Liver (tissue), 9 donors: ENCODE measurements around the gene CECR2. TPM values are rescaled to one million over a fixed set of nuclear protein-coding genes. Genes with fewer than 3 reads are reported as not detected.

Experiments used
- DNase-seq: peaks from one replicate; pipeline ENCODE4 v3.0.0-alpha.2; 2017; ENCODE audit warnings: low spot score
- H3K27ac ChIP-seq, 2 donors: one replicate each; pipeline ENCODE4 v1.7.0; 2013; ENCODE audit warnings: inconsistent platforms in 2 of 2, low read length in 2 of 2, control low read depth in 1 of 2, low read depth in 1 of 2, mild to moderate bottlenecking in 1 of 2
- H3K27me3 ChIP-seq, 4 donors: one replicate each; pipeline versions ENCODE4 v1.6.1 to v1.7.0; 2013; ENCODE audit warnings: low read length in 3 of 4, inconsistent platforms in 1 of 4, mild to moderate bottlenecking in 1 of 4, moderate library complexity in 1 of 4; ENCODE audit not compliant: control insufficient read depth in 4 of 4, insufficient read depth in 4 of 4
- H3K36me3 ChIP-seq, 4 donors: one replicate each; pipeline versions ENCODE4 v1.6.1 to v1.7.0; 2013; ENCODE audit warnings: low read length in 3 of 4, mild to moderate bottlenecking in 3 of 4, low read depth in 1 of 4, moderate library complexity in 1 of 4; ENCODE audit not compliant: control insufficient read depth in 4 of 4, insufficient read depth in 3 of 4
- H3K4me1 ChIP-seq, 4 donors: one replicate each; pipeline versions ENCODE4 v1.6.1 to v1.7.0; 2013; ENCODE audit warnings: low read length in 3 of 4, mild to moderate bottlenecking in 3 of 4, moderate library complexity in 1 of 4; ENCODE audit not compliant: control insufficient read depth in 4 of 4, insufficient read depth in 4 of 4
- H3K4me3 ChIP-seq, 3 donors: one replicate each; pipeline versions ENCODE4 v1.6.1 to v1.7.0; 2013; ENCODE audit warnings: low read length in 3 of 3, control low read depth in 1 of 3, low read depth in 1 of 3, mild to moderate bottlenecking in 1 of 3
- H3K9ac ChIP-seq, 2 donors: one replicate each; pipeline ENCODE4 v1.7.0; 2013; ENCODE audit warnings: low read length in 2 of 2, mild to moderate bottlenecking in 2 of 2, moderate library complexity in 2 of 2, control low read depth in 1 of 2, low read depth in 1 of 2
- H3K9me3 ChIP-seq, 4 donors: one replicate each; pipeline versions ENCODE4 v1.6.1 to v1.7.0; 2013; ENCODE audit warnings: low read length in 3 of 4; ENCODE audit not compliant: control insufficient read depth in 4 of 4
- EGR1 ChIP-seq, 2 donors: IDR thresholded peaks; 2 replicates each; pipeline ENCODE4 v1.6.1; 2016 to 2018; ENCODE audit warnings: antibody characterized with exemption in 2 of 2, low read depth in 2 of 2
- FOXA1 ChIP-seq: IDR thresholded peaks from 2 replicates; pipeline ENCODE4 v1.6.1; 2016; ENCODE audit warnings: antibody characterized with exemption
- FOXA2 ChIP-seq: IDR thresholded peaks from 2 replicates; pipeline ENCODE4 v1.6.1; 2016; ENCODE audit warnings: antibody characterized with exemption
- GABPA ChIP-seq, 2 donors: IDR thresholded peaks in 1 of 2; conservative IDR thresholded peaks in 1 of 2; 2 replicates each; pipeline ENCODE4 v1.6.1; 2016; ENCODE audit warnings: antibody characterized with exemption in 2 of 2, mild to moderate bottlenecking in 1 of 2, moderate library complexity in 1 of 2
- HNF4A ChIP-seq, 2 donors: conservative IDR thresholded peaks; 2 replicates each; pipeline ENCODE4 v1.6.1; 2016; ENCODE audit warnings: antibody characterized with exemption in 2 of 2, mild to moderate bottlenecking in 2 of 2
- HNF4G ChIP-seq: IDR thresholded peaks from 2 replicates; pipeline ENCODE4 v1.6.1; 2016; ENCODE audit warnings: antibody characterized with exemption
- JUND ChIP-seq, 2 donors: IDR thresholded peaks; 2 replicates each; pipeline ENCODE4 v1.6.1; 2016; ENCODE audit warnings: antibody characterized with exemption in 2 of 2
- NR2F2 ChIP-seq: IDR thresholded peaks from 2 replicates; pipeline ENCODE4 v1.6.1; 2016; ENCODE audit warnings: antibody characterized with exemption
- RAD21 ChIP-seq, 2 donors: IDR thresholded peaks; 2 replicates each; pipeline ENCODE4 v1.6.1; 2016; ENCODE audit warnings: antibody characterized with exemption in 2 of 2, mild to moderate bottlenecking in 2 of 2
- RXRA ChIP-seq, 2 donors: IDR thresholded peaks; 2 replicates each; pipeline ENCODE4 v1.6.1; 2017 to 2018; ENCODE audit warnings: antibody characterized with exemption in 2 of 2, mild to moderate bottlenecking in 1 of 2
- SP1 ChIP-seq: IDR thresholded peaks from 2 replicates; pipeline ENCODE4 v1.6.1; 2018; ENCODE audit warnings: antibody characterized with exemption, mild to moderate bottlenecking
- TAF1 ChIP-seq: conservative IDR thresholded peaks from 2 replicates; pipeline ENCODE4 v1.6.1; 2016; ENCODE audit warnings: antibody characterized with exemption, mild to moderate bottlenecking
- YY1 ChIP-seq: IDR thresholded peaks from 2 replicates; pipeline ENCODE4 v1.6.1; 2016; ENCODE audit warnings: antibody characterized with exemption, mild to moderate bottlenecking
- WGBS: extraction: QIAGEN DNeasy Blood & Tissue Kit; methylation state at CpG from one replicate; pipeline ENCODE4 v1.1.7; 2013; 5-methylcytosine and 5-hydroxymethylcytosine counted together
- polyA plus RNA-seq, 2 donors: library from polyadenylated mRNA; stranded (reverse) in 1 of 2; unstranded in 1 of 2; fragments of 200-250 nt in 1 of 2; fragments of >200 nt in 1 of 2; fragmentation: Nextera tagmentation in 1 of 2; extraction: Ambion mirVana in 1 of 2; gene quantifications; one replicate each; pipeline versions ENCODE4 v1.2.1 to v1.2.3, GENCODE V29; 2013 to 2015
- total RNA-seq, 2 donors: library from RNA; depleted of rRNA; stranded (reverse); fragments of >200 nt; gene quantifications; one replicate each; pipeline ENCODE4 v1.2.3, GENCODE V29; 2014
- TF ChIP-seq, protein P1 (sequence below): fragments of 150-350 bp; IDR thresholded peaks from 2 replicates; pipeline ENCODE4 v1.5.1; 2017; ENCODE audit warnings: improper control_type of control experiment, low read depth, low read length; ENCODE audit not compliant: missing input control
- TF ChIP-seq, protein P2 (sequence below): IDR thresholded peaks from 2 replicates; pipeline ENCODE4 v1.6.1; 2016; ENCODE audit warnings: antibody characterized with exemption, mild to moderate bottlenecking
- TF ChIP-seq, protein P3 (sequence below): IDR thresholded peaks from 2 replicates; pipeline ENCODE4 v1.6.1; 2016; ENCODE audit warnings: antibody characterized with exemption
- TF ChIP-seq, protein P4 (sequence below): IDR thresholded peaks from 2 replicates; pipeline ENCODE4 v1.6.1; 2016; ENCODE audit warnings: antibody characterized with exemption
- donor health status: healthy.
- donor health status: healthy.
- donor health status: healthy.
- donor health status: healthy.
- donor health status: healthy.

The CECR2 gene
- total and polyA plus RNA-seq, 4 donors = 1.8 to 9.7 (median 2.1) TPM

DNA sequence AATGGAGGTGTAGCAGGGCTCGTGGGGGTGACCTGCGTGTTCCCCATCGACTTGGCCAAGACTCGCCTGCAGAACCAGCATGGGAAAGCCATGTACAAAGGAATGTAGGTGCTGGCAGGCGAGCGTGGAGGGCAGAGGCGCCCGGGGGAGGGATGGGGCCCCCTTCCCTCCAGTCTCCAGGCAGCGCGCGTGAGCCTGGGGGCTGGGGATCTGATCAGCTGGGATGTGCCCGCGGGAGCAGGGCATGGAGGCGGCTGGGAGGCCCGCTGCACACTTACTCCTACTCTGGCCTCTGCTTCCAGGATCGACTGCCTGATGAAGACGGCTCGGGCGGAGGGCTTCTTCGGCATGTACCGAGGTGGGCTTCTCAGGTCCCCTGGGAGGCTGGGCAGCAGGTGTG lies 211.8 kb downstream of the CECR2 start:
- H3K9ac ChIP-seq = no peak overlapping the region
- DNase-seq = no peak
- H3K27ac ChIP-seq = peak overlapping the region in 1 of 2 donors; percentile 36
- peaks cover 6 to 35% (median 18%) of the 10 kb centered on the region in 4 donors for H3K36me3 ChIP-seq
- 89% methylated on average over 21 of the region's 21 CpGs for WGBS
- H3K4me3 ChIP-seq = no peak overlapping the region
- H3K27me3 ChIP-seq = no peaks in the 10 kb centered on the region
- no peaks in the 10 kb centered on the region for H3K9me3 ChIP-seq
- TF ChIP-seq RXRA (IDR thresholded peaks at IDR 0.05) (no peak), TAF1 (no peak), GABPA (IDR thresholded peaks at IDR 0.05 in 1 of 2, conservative IDR thresholded peaks at IDR 0.05 in 1 of 2) (no peak), HNF4A (conservative IDR thresholded peaks at IDR 0.05) (no peak)
- peaks cover 0 to 20% (median 10%) of the 10 kb centered on the region in 4 donors for H3K4me1 ChIP-seq

DNA sequence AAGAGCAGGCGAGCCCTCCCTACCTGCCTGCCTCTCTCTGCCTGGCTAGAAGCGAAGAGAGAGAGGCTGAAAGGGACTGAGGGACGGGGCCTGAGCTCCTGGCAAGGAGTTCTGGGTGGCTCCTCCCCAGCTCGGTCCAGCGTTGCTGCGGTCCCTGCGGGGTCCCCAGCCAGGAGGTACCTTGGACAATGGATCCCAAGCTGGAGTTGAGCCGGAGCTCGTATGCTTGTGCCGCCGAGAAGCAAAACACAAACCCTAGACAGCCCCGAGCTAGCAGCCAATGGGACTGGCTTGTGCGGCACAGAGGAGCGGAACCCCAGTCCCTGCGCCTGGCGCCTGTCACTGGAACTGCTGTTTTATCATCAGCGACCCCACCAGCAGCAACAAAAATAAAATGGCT lies 212.4 kb downstream of the CECR2 start:
- no peaks in the 10 kb centered on the region for H3K27me3 ChIP-seq
- no peak overlapping the region for H3K9ac ChIP-seq
- no peak for TF ChIP-seq YY1
- TF ChIP-seq EGR1 (IDR thresholded peaks at IDR 0.05; ENCODE audit: low read depth in 2 of 2) = no peak
- no peak for TF ChIP-seq SP1
- no peak for TF ChIP-seq RXRA (IDR thresholded peaks at IDR 0.05)
- TF ChIP-seq, protein P1, sequence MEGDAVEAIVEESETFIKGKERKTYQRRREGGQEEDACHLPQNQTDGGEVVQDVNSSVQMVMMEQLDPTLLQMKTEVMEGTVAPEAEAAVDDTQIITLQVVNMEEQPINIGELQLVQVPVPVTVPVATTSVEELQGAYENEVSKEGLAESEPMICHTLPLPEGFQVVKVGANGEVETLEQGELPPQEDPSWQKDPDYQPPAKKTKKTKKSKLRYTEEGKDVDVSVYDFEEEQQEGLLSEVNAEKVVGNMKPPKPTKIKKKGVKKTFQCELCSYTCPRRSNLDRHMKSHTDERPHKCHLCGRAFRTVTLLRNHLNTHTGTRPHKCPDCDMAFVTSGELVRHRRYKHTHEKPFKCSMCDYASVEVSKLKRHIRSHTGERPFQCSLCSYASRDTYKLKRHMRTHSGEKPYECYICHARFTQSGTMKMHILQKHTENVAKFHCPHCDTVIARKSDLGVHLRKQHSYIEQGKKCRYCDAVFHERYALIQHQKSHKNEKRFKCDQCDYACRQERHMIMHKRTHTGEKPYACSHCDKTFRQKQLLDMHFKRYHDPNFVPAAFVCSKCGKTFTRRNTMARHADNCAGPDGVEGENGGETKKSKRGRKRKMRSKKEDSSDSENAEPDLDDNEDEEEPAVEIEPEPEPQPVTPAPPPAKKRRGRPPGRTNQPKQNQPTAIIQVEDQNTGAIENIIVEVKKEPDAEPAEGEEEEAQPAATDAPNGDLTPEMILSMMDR = no peak
- no peak for TF ChIP-seq JUND (IDR thresholded peaks at IDR 0.05)
- no peak for TF ChIP-seq HNF4A (conservative IDR thresholded peaks at IDR 0.05)
- no peak for TF ChIP-seq GABPA (IDR thresholded peaks at IDR 0.05 in 1 of 2, conservative IDR thresholded peaks at IDR 0.05 in 1 of 2)
- TF ChIP-seq FOXA2 = no peak
- TF ChIP-seq, protein P2, sequence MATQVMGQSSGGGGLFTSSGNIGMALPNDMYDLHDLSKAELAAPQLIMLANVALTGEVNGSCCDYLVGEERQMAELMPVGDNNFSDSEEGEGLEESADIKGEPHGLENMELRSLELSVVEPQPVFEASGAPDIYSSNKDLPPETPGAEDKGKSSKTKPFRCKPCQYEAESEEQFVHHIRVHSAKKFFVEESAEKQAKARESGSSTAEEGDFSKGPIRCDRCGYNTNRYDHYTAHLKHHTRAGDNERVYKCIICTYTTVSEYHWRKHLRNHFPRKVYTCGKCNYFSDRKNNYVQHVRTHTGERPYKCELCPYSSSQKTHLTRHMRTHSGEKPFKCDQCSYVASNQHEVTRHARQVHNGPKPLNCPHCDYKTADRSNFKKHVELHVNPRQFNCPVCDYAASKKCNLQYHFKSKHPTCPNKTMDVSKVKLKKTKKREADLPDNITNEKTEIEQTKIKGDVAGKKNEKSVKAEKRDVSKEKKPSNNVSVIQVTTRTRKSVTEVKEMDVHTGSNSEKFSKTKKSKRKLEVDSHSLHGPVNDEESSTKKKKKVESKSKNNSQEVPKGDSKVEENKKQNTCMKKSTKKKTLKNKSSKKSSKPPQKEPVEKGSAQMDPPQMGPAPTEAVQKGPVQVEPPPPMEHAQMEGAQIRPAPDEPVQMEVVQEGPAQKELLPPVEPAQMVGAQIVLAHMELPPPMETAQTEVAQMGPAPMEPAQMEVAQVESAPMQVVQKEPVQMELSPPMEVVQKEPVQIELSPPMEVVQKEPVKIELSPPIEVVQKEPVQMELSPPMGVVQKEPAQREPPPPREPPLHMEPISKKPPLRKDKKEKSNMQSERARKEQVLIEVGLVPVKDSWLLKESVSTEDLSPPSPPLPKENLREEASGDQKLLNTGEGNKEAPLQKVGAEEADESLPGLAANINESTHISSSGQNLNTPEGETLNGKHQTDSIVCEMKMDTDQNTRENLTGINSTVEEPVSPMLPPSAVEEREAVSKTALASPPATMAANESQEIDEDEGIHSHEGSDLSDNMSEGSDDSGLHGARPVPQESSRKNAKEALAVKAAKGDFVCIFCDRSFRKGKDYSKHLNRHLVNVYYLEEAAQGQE = no peak
- no peak for TF ChIP-seq FOXA1
- TF ChIP-seq, protein P3, sequence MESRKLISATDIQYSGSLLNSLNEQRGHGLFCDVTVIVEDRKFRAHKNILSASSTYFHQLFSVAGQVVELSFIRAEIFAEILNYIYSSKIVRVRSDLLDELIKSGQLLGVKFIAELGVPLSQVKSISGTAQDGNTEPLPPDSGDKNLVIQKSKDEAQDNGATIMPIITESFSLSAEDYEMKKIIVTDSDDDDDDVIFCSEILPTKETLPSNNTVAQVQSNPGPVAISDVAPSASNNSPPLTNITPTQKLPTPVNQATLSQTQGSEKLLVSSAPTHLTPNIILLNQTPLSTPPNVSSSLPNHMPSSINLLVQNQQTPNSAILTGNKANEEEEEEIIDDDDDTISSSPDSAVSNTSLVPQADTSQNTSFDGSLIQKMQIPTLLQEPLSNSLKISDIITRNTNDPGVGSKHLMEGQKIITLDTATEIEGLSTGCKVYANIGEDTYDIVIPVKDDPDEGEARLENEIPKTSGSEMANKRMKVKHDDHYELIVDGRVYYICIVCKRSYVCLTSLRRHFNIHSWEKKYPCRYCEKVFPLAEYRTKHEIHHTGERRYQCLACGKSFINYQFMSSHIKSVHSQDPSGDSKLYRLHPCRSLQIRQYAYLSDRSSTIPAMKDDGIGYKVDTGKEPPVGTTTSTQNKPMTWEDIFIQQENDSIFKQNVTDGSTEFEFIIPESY = no peak
- TF ChIP-seq TAF1 = no peak
- TF ChIP-seq, protein P4, sequence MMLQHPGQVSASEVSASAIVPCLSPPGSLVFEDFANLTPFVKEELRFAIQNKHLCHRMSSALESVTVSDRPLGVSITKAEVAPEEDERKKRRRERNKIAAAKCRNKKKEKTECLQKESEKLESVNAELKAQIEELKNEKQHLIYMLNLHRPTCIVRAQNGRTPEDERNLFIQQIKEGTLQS = no peak
- TF ChIP-seq RAD21 (IDR thresholded peaks at IDR 0.05) = no peak
- no peak for TF ChIP-seq NR2F2
- TF ChIP-seq HNF4G = no peak
- no peaks in the 10 kb centered on the region for H3K9me3 ChIP-seq
- H3K4me1 ChIP-seq = peaks cover 0 to 20% (median 9%) of the 10 kb centered on the region in 4 donors
- no peak overlapping the region for H3K27ac ChIP-seq
- no peak overlapping the region for H3K4me3 ChIP-seq
- peaks cover 6 to 33% (median 18%) of the 10 kb centered on the region in 4 donors for H3K36me3 ChIP-seq
- DNase-seq = no peak
- WGBS = 91% methylated on average over 17 of the region's 17 CpGs
